ENCODE measurements around the gene GIT2. TPM values are rescaled to one million over a fixed set of nuclear protein-coding genes. Genes with fewer than 3 reads are reported as not detected.

Gene GIT2
- total and polyA plus RNA-seq, 2 of the 8 experiments (the other 6 are each of a cell fraction or from before 2014, with no cell fraction given) = 9.6 to 20.7 TPM

GRCh38 chr12:109939504-109939903, 56.7 kb downstream of the GIT2 start:
- no peaks in the 10 kb centered on the region for H3K27me3 ChIP-seq (replicated peaks in 1 of 4; ENCODE audit: control insufficient read depth in 3 of 4, extremely low read depth in 1 of 4, insufficient read depth in 3 of 4, low read length in 3 of 4)
- H4K8ac ChIP-seq (ENCODE audit: extremely low read depth, insufficient read depth, low read length) = no peak overlapping the region
- no peak overlapping the region for H2BK12ac ChIP-seq (ENCODE audit: low read depth, low read length)
- no peak overlapping the region for H3K18ac ChIP-seq (ENCODE audit: extremely low read depth, low read length)
- H3K27ac ChIP-seq (ENCODE audit: low read depth, low read length) = no peak overlapping the region
- no peaks in the 10 kb centered on the region for H3K79me2 ChIP-seq (ENCODE audit: control insufficient read depth in 1 of 2, insufficient read depth in 2 of 2, low read length in 2 of 2)
- no peak overlapping the region for H3K9ac ChIP-seq (replicated peaks in 1 of 4; ENCODE audit: extremely low read depth in 1 of 4, low read depth in 3 of 4, low read length in 3 of 4)
- H3K4me1 ChIP-seq (replicated peaks in 1 of 4; ENCODE audit: control insufficient read depth in 3 of 4, insufficient read depth in 4 of 4, low read length in 3 of 4) = peaks cover 0 to 4% (median under 1%) of the 10 kb centered on the region in 4 experiments; a peak in 2 of 7 replicates
- ChIA-PET CTCF (ENCODE audit: partially characterized antibody) (interaction anchor here (1.0 to 1.4 kb wide), 4 partner anchors 11 to 134 kb away, joined by 3 to 5 read pairs (median 4); no protein-coding TSS in a partner anchor), POLR2A (ENCODE audit: partially characterized antibody) (no interaction called here)
- DNase-seq (ENCODE audit: low read depth in 1 of 2, low spot score in 2 of 2) (no peak), FAIRE-seq (no peak)
- peaks cover 0 to 15% (median 4%) of the 10 kb centered on the region in 4 experiments; a peak in 4 of 8 replicates for H3K36me3 ChIP-seq (ENCODE audit: control insufficient read depth in 2 of 4, insufficient read depth in 4 of 4, low read length in 3 of 4)
- no peak overlapping the region for H3K4me3 ChIP-seq (ENCODE audit: extremely low read depth in 1 of 4, insufficient read depth in 2 of 4, low read depth in 3 of 4, low read length in 4 of 4)
- no peak overlapping the region for H4K91ac ChIP-seq (replicated peaks; ENCODE audit: insufficient read length, low read length)
- H3K4me2 ChIP-seq (ENCODE audit: insufficient read depth in 1 of 2, low read depth in 2 of 2, low read length in 2 of 2) = no peak overlapping the region
- H3K14ac ChIP-seq (ENCODE audit: insufficient read length) = no peak overlapping the region
- H3K56ac ChIP-seq (replicated peaks; ENCODE audit: insufficient read length, low read depth, low read length) = no peak overlapping the region
- no peak overlapping the region for H2BK20ac ChIP-seq (ENCODE audit: low read length)
- 84% methylated on average over 2 of the region's 2 CpGs; no CpG with 5 or more reads in 1 of the 2 experiments for WGBS, 2 experiments (ENCODE audit: extremely low coverage in 1 of 2, insufficient coverage in 1 of 2, insufficient read length in 1 of 2, insufficient replicate concordance in 2 of 2, low coverage in 1 of 2, low lambda C conversion rate in 2 of 2, missing lambda C conversion rate in 1 of 2)
- H3K23me2 ChIP-seq (ENCODE audit: low read depth, low read length) = no peaks in the 10 kb centered on the region
- H3K23ac ChIP-seq (ENCODE audit: insufficient read length) = no peak overlapping the region
- H4K5ac ChIP-seq (ENCODE audit: insufficient read length, low read depth, low read length) = no peak overlapping the region
- H3K79me1 ChIP-seq (ENCODE audit: low read depth, low read length) = no peaks in the 10 kb centered on the region
- no peaks in the 10 kb centered on the region for H4K20me1 ChIP-seq (replicated peaks in 1 of 2; ENCODE audit: control insufficient read depth in 1 of 2, insufficient read depth in 2 of 2, low read length in 2 of 2)
- no peak overlapping the region for H2AK5ac ChIP-seq (ENCODE audit: low read depth, low read length)
- no peak overlapping the region for H2BK120ac ChIP-seq (replicated peaks; ENCODE audit: low read depth, low read length)
- H3K9me3 ChIP-seq (ENCODE audit: insufficient read depth in 2 of 2, low read depth in 1 of 2, low read length in 1 of 2) = no peaks in the 10 kb centered on the region
- no peak overlapping the region for H2AFZ ChIP-seq (ENCODE audit: low read length)
- no peak overlapping the region for H2BK15ac ChIP-seq (ENCODE audit: low read length)
- H2BK5ac ChIP-seq (ENCODE audit: low read depth, low read length) = no peak overlapping the region
- H3K4ac ChIP-seq (replicated peaks; ENCODE audit: insufficient read length, low read depth, low read length) = no peak overlapping the region
- TF ChIP-seq RXRA (IDR thresholded peaks at IDR 0.05; ENCODE audit: insufficient read depth, low read depth, low read length) (no peak), BCL11A (IDR thresholded peaks at IDR 0.05; ENCODE audit: low read depth in 2 of 2, low read length in 2 of 2) (no peak), CHD2 (IDR thresholded peaks at IDR 0.05; ENCODE audit: low read length) (no peak)
